Measurements from ENCODE around the gene PUM1.
"Not testable (repeated sequence)": the region's sequence is repeated elsewhere in the genome, so short reads cannot be mapped to it uniquely, and the experiment has no call there.

PUM1 gene

GRCh38 chr1:31065310-31066217, at the start of gene PUM1:
PUM1 (minus strand) TSS chr1:31065717; CDS start chr1:31059566, 6,151 bp downstream.
- peak; percentile 77 for DNase-seq

- no peak for DNase-seq
These were observed 46.9 kb upstream of the PUM1 start for GRCh38 chr1:31112266-31112935.

- no peak for DNase-seq
These were observed 45.9 kb upstream of the PUM1 start for GRCh38 chr1:31111290-31111951.

- no peak for DNase-seq
These were observed 45.3 kb upstream of the PUM1 start for GRCh38 chr1:31110846-31111245.

- DNase-seq = no peak
These were observed 43.3 kb upstream of the PUM1 start for GRCh38 chr1:31108861-31109260.

- DNase-seq = no peak
These were observed 40.1 kb upstream of the PUM1 start for GRCh38 chr1:31105646-31106045.

GRCh38 chr1:31102501-31102950, 37.0 kb upstream of the PUM1 start:
- no peak for DNase-seq

GRCh38 chr1:31101147-31101502, 35.6 kb upstream of the PUM1 start:
- DNase-seq = no peak

- no peak for DNase-seq
These were observed 33.9 kb upstream of the PUM1 start for GRCh38 chr1:31099293-31100032.

- no peak for DNase-seq
These were observed 30.5 kb upstream of the PUM1 start for GRCh38 chr1:31095985-31096384.

GRCh38 chr1:31095298-31095981, 29.9 kb upstream of the PUM1 start:
- no peak for DNase-seq

- not testable (repeated sequence) for DNase-seq
These were observed 22.6 kb upstream of the PUM1 start for GRCh38 chr1:31088081-31088480.

GRCh38 chr1:31084782-31085569, 19.5 kb upstream of the PUM1 start:
- DNase-seq = no peak

GRCh38 chr1:31082385-31082784, 16.9 kb upstream of the PUM1 start:
- no peak for DNase-seq

GRCh38 chr1:31073044-31073443, 7.5 kb upstream of the PUM1 start:
- DNase-seq = no peak

- no peak for DNase-seq
These were observed 6.8 kb upstream of the PUM1 start for GRCh38 chr1:31072304-31072746.

- no peak for DNase-seq
These were observed 3.9 kb upstream of the PUM1 start for GRCh38 chr1:31069392-31069791.

- peak; percentile 20 for DNase-seq
These were observed 703 bp downstream of the PUM1 start for GRCh38 chr1:31064718-31065309.

- no peak for DNase-seq
These were observed 1.3 kb downstream of the PUM1 start for GRCh38 chr1:31064111-31064717.

GRCh38 chr1:31063631-31064030, 1.9 kb downstream of the PUM1 start:
- no peak for DNase-seq
